ENCODE results near the gene ACY1.
"Not testable (repeated sequence)": the region's sequence is repeated elsewhere in the genome, so short reads cannot be mapped to it uniquely, and the experiment has no call there.

Gene ACY1

DNA sequence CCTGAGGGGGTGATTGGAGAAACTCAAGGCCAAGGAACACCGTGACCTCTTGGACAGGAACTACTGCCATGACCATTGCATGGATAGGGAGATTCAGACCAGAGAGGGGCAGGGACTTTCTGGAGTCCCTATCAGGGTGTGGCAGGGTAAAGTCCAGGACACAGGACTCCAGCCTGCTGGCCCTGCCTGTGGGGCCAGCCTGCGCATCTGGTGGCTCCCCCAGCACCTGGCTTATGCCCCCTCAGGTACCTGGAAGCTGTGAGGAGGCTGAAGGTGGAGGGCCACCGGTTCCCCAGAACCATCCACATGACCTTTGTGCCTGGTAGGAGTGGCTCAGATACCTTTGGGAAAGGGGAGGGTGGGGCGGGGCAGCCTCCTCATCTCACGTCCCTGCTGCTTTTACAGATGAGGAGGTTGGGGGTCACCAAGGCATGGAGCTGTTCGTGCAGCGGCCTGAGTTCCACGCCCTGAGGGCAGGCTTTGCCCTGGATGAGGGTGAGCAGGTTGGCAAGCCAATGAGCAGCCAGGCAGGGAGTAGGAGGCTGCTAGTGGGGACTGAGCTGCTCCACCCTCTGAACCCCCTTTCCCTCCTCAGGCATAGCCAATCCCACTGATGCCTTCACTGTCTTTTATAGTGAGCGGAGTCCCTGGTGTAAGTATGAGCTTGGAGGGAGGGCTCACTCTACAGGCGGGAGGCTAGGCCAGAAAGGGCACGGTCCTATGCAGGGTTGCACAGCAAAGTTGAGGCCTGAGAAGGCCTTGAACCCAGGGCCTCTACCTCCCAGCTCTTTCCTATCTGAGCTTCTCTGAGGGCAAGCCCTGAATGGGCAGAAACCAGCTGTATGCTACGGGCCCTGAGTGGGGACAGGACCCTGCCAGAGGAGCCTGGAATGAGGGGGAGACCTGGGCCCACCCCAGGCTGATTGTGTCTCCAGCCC, 2.9 kb downstream of the ACY1 start:
- DNase-seq: no peak

DNA sequence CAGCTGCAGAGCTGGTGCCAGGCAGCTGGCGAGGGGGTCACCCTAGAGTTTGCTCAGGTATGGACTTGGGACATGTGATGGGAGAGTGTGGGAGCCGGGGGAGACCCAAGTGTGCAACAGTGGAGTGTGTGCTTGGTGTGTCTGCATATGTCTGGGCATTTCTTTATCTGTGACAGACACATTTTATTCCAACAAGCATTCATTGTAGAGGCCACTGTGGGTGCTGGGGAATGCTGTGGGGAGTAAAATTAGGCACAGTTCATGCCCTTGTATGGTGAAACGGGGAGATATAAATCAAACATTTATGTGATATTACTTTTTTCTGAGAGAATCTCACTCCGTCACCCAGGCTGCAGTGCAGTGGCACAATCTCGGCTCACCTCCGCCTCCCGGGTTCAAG, 4.2 kb downstream of the ACY1 start:
- no peak for DNase-seq

DNA sequence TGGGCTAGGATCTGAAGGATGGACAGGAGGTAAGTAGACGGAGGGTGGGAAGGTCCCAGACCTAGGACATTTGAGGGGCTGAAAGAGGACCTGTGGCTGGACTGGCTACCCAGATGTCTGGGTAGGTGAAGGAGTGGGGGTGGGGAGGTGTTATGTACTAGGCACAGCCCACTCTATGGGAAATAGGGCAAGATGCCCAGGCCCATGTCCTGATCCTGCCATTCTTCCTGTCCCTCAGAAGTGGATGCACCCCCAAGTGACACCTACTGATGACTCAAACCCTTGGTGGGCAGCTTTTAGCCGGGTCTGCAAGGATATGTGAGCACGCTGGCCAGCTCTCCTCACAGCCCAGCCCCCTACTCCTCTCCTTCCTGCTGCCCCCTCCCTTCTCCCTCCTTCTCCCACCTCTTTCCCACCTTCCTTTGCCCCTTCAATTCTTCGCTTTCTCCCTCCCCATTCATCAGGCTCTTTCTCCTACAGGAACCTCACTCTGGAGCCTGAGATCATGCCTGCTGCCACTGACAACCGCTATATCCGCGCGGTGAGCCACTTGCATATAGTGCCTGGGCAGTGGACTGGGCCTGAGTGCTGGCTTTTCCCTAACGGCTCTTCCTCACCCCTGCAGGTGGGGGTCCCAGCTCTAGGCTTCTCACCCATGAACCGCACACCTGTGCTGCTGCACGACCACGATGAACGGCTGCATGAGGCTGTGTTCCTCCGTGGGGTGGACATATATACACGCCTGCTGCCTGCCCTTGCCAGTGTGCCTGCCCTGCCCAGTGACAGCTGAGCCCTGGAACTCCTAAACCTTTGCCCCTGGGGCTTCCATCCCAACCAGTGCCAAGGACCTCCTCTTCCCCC, 5.2 kb downstream of the ACY1 start:
- no peak for DNase-seq

DNA sequence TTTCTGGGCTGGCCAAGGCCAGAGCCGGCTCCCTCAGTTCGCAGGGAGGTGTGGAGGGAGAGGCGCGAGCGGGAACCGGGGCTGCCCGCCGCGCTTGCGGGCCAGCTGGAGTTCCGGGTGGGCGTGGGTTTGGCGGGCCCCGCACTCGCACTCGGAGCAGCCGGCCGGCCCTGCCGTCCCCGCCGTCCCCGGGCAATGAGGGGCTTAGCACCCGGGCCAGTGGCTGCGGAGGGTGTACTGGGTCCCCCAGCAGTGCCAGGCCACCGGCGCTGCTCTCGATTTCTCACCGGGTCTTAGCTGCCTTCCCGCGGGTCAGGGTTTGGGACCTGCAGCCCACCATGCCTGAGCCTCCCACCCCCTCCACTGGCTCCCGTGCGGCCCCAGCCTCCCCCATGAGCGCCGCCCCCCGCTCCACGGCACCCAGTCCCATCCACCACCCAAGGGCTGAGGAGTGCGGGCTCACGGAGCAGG, 7.2 kb downstream of the ACY1 start:
- not testable (repeated sequence) for DNase-seq

DNA sequence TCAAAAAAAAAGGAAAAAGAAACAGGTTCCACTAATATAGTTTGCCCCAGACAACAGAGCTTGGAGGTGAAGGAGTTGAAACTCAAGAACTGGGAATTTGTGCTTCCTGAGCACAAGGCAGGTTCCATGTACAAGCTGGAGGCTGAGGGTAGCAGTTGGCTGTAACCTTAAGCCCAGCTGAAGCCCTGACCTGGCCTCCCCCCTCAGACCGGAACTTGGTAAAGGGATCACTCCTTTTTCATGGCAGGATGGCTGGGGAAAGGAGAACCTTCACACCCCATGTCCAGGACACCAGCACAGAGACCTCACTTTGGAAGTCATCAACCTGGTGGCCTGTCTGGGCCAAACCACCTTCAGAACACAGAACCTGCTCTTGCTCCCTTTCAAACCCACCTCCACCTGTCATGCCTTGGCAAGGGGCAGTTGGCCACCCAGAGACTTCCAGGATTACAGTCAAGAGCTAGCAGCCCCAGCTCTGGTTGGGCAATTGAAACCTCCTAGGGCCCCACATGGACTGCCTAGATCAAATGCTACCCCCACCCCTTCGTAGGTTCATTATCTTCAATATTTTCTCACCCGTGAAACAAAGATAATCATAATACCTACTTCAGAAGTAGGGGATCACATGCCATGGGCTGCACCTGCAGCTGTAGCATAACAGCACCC, 8.8 kb downstream of the ACY1 start:
- no peak for DNase-seq

DNA sequence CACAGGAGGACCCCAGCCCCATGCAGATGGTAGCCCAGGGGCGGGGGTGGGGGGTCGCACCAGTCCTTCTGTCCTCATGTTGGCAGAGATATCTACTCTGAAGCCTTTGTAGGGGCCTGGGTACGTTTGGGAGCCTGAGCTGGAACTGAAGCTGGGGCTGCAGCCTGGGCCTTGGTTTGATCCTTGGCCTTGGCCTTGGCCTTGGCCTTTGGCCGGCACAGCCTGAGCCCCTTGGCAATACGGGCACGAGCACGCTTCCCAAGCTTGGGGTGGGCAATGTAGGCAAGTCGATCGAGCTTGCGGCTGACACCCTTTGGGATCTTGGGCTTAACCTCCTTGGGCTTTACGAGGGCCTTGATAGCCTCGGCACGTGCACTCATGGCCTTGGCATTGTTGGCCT, 10.3 kb downstream of the ACY1 start:
- not testable (repeated sequence) for DNase-seq

DNA sequence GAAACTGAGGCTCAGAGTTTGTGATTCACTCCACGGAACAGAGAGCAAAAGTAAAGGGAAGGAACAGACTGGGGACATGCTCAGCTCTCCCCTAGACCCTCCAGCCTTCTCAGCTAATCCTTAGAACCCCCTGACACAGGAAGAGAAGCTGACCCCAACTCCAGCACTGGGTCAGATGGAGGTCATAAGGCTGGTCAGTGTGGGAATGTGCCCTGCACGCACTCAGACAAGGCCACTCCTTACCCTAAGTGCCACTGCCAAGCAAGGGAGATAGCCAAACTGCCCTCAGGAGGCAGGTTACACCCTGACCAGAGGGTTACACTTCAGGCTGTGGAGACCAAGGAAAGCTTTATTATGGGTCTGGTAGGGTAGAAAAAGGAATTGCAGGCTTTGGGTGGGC, 11.2 kb downstream of the ACY1 start:
- DNase-seq: no peak

DNA sequence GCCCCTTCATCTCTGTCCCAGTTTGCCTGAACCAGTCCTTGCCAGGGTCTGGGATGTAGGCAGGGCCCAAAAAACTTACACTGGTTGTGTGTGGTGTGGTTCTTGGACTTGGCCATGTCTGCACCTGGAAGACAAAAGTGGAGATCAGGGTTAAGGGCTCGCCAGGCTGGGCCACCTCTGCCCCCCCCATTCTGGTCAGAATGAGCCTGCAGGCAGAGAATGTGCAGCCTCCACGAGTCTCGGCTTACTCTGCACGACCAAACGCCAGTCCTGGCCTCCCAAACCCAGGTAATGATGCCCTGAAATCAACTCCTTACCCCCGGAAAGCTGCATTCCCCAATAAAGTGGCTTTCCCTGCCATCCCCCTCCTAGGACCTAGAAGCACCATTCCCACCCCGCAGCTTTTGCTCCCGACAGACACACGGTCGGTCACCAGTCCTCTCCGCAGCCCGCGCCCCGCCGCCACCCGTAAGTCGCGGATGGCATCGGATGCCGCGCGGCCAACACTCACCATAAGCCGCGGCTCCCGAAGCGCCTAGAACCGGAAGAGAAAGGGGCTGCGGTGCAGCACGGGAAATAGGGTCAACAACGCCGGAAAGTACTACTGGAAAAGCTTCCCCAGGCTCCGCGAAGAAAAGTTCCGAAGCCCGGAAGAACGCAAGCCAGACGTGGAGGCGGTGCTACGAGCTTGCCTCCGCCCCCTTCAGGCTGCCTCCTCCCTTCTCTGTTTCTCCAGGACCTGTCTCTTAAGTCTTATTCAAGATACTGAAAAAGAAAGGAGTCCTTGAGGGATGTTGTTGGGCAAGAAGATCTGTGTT, 12.2 kb downstream of the ACY1 start, which contains the start of gene RPL29:
Gene RPL29, minus strand, starts transcription at position 550 of the 818 bp plus-strand sequence. Its CDS starts 434 bp downstream, at position 116.
- peak; percentile 96 for DNase-seq

DNA sequence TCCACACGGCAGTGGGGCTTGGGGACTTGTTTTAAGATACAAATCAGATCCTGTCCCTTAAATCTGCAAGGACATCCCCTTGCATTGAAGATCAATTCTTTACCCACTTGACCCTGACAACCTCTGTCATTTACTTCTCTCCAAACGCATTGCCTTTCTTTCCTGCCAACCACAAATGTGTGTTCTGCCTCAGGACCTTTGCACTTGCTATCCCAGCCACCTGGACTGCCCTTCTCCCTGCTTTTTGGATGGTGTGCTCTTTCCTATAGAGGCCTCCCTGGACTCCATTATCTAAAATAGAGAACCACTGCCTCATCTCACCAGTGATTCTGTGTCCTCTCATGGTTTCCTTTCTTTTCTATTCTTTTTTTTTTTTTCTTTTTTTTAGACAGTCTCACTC, 13.8 kb downstream of the ACY1 start:
- no peak for DNase-seq

DNA sequence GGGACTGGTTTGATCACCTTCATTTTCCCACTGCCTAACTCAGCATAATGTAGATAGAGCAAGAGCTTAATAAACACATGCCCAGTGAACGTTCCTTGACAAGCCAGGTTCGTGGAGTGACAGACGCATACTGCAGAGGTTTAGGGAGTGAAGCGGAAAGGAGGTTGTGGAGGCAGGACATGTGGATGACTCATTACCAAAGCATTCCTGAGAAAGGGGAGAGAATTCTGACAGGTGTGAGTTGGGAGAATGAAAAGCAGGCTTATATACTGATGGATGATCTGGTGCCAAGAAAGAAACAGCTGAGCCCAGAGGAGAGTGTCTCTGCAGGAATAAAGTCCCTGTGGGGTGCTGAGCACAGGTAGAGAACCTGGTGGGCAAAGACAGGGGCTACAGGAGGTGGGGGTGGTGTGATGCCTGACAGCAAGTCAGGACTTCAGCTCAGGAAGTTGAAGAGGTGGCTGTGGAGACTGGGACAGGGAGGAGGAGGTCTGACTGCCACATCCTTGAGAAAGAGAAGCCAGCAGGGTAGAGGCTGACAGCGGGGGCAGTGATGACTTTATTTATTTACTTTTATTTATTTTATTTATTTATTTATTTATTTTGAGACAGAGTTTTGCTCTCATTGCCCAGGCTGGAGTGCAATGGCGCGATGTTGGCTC, 14.7 kb downstream of the ACY1 start:
- DNase-seq: no peak

DNA sequence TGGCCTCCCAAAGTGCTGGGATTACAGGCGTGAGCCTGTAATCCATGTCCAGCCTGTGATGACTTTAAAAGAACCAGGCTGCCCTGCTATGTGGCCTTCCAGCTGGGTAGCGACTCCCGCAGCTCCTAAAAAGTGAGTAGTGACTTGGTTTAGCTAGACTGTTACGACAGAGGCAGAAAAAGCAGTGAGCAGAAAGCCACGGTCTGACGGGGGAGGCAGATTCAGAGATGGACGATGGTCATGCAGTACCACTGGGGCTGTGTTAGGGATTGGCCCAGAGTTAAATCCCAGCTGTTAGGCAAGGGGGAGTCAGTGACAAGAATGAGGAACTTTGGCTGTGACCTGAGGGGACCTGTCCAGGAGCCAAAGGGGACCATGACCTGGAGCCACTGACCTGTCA, 15.4 kb downstream of the ACY1 start:
- no peak for DNase-seq

DNA sequence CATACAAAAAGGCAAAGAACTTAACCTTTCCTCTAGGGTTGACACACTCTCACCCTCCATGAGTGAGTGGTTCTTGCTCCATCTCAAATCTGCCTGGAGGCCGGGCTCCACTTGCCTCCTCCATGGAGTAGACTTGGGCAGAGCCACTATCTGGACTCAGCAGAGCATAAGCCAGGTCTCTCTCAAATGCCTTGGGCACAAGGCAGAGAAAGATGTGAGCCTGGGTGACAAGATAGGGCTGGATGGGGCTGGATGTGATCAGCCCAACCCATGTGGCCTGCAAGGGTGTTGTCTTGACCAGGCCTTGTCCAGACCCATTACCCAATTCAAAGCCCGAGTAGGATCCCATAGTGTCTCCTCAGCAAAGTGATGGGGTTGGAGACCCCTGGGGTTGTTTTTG, 16.5 kb downstream of the ACY1 start:
- no peak for DNase-seq

DNA sequence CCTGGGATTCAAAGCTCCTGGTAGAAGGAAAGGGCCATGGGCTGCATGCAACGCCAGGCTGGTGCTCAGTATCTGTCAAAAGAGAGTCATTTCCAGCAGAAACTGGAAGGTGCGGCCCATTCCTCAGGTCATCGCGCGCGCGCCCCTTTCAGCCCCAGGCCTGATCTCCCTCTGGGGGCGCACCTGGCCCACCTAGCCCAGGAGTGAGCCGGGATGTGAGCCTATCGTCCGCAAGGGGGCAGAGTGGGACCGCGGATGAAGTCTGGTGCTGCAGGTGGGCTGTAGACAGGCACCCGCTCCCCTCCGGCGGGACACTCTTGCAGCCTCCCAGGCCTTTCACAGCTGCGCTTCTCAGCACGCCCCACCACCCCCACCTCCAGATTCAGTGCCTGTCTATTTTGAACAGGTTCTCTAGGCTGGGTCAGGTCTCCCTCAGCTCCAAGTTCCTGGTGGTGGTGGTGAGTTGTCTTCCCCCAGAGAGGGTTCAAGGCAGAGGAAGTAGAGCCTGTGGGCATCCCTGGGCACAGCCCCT, 18.2 kb downstream of the ACY1 start:
- peak; percentile 93 for DNase-seq

DNA sequence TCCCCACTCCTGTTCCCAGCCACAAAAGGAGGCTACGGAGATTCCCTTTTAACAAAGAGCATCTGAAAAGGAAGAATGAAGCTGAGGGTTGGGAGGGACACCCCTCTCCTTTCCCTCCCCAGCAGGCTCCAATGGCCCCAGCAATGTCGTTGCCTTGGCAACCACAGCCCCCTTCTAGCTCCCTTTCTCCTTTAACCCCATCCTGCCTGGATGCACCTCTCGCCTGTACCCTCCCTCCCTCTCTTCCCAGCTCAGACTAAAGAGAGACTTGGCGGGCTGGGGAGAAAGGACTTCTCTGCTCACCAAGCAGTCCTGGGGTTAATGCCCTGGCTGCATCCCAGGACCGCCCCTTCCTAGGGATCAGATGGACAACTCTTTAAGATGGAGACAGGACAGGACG, 19.4 kb downstream of the ACY1 start:
- no peak for DNase-seq

DNA sequence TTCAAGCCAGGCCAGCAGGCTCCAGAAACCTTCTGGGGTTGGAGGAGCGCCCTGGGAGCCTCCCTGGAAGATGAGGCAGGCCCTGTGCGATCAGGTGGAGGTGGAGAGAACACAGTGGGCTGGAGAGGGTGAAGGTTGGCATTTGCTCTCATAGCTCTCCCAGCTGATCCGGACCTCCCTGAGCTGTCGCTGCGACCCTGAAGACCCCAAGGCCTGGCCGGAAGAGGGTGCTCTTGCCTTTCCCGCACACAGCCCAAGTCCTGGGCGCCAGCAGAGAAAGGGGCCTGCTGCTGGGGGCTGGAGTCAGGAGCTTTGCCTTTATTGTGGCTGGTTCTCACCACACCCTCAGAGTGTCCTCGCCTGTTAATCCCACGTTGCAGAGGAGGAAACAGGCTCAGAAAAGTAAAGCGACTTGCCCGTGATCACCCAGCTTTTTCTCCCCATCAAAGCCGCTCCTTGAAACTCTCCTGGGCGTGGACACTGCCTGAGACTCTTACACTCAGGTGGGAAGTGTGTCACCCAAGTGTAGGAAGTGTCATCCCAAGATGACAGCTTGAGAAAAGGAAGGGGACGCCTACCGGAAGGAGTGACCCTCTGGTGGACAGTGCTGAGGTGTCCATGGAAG, 20.9 kb downstream of the ACY1 start:
- no peak for DNase-seq

DNA sequence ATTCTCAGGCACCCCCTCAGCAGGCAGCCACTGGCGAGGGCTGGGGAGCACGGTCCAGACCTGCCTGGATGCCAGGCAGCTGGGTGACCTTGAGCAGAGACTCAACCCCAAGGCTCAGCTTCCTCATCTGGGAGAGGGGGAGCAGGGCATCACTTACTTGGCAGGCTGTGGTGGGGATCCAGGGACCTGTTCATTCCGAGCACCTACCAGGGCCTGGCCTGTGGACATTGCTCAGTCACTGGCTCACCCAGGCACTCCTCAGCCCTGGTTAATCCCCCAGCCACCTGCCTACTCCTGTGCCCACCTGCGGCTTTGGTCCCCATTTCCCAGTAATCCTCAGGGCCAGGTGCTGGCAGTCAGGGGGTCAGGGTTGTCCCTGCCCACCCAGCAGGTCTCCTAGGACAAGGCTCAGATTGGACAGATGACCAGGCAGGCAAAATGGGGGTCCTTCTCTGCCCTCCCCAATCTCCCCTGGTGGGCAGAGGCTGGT, 21.6 kb downstream of the ACY1 start:
- DNase-seq: no peak

DNA sequence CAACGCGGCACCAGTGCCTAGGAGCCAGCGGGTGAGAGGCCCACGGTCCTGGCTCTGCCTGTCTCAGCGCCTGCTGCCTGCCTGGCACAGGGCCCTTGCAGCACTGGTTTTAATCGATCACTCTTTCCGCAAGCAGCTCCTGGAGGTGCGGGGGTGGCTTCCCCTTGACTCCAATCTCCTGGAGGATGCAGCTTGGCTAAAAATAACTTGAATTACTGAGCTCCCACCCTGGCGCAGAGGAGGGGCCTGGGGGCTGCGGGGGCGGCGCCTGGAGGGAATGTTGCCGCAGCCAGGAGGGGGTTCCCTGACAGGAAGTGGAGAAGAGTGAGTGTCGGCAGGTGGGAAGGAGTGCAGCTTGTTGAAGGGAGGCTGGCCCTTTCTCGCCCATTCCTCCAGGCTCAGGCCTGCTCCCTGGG, 22.2 kb downstream of the ACY1 start:
- no peak for DNase-seq

DNA sequence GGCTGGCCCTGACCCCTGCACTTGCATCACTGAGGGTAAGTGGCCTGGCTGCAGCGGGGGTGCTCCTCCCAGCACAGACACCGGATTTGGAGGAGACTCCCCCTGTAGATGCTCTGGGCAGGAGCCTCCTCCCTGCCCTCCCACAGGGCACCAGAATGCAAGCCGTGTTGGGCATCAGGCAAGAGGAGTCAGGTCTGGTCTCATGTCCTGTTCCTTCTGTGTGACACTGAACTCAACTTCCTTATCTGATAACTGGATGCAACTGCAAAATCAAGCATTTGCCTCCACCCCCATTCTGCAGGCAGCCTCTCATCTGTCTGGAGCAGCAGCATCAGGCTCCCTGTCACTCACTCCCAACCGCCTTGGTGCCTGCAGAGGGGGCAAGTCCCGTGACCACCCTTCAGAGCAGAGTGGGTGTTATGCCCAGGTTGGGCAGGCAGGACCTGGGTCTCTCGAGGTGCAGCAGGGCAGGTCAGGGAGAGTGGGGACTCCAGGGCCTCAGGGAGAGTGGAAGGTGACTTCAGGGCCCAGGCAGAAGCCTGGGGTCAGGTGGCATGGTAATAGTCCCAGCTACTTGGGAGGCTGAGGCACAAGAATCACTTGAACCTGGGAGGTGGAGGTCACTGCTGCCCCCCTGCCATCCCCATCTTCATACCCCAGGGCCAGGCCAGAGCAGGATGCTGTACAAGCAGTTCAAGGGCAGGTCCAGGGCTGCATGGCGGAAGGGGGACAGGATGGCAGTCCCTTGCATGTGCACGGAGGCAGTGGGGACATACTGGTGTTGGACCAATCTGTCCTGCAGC, 22.9 kb downstream of the ACY1 start:
- no peak for DNase-seq

DNA sequence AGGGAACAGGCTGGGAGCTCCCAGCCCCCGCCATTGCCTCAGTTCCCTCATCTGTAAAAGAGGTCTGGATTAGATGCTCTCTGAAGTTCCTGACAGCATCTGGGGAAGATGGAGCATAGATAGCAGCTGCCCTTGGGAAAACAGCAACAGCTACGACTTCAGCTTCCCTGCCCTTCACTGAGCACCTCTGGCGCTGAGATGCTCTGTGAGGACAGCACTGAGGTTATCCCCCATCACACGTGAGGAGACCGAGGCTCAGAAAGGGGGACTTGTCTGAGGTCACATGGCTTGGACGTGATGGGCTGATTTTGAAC, 23.4 kb downstream of the ACY1 start:
- no peak for DNase-seq

DNA sequence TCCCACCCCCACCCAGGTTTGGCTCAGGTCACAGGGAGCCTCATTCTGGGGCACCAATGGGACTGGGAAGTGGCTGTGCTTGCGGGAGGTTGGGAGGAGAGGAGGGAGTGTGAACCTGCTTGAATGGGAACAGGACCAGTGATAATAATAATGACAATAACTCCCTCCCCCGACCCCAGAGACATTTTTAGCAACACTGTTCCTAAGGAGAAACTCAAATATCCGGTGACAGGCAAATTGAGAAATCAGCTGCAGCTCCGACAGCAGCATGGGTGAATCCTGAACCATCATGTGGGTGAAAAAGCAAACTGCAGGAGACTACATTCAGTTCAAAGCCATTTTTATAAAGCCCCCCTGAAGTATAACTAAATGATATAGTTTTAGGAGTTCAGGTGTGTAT, 24.0 kb downstream of the ACY1 start:
- DNase-seq: no peak
